ENCODE results near the gene CEACAM6. TPM values are rescaled to one million over a fixed set of nuclear protein-coding genes. Genes with fewer than 3 reads are reported as not detected.

Gene CEACAM6
- total RNA-seq, 1 donor from 2014 or later, result under 0.01 TPM

Other genes starting within 250 kb of the CEACAM6 start
- 1.6 TPM for gene CEACAM21, start 179.4 kb upstream of the CEACAM6 start, total RNA-seq
- 1.0 TPM for gene CEACAM4, start 128.5 kb upstream of the CEACAM6 start, total RNA-seq
- gene CEACAM7, start 67.3 kb upstream of the CEACAM6 start, total RNA-seq, result not detected
- gene CEACAM5, start 46.9 kb upstream of the CEACAM6 start, total RNA-seq, result not detected
- gene CEACAM3, start 41.1 kb downstream of the CEACAM6 start, total RNA-seq, result not detected
- gene LYPD4, start 89.2 kb downstream of the CEACAM6 start, total RNA-seq, result not detected
- not detected for gene DMRTC2, start 89.5 kb downstream of the CEACAM6 start, total RNA-seq
- gene RPS19, start 104.7 kb downstream of the CEACAM6 start, total RNA-seq, result 455 TPM
- 1.0 TPM for gene CD79A, start 121.7 kb downstream of the CEACAM6 start, total RNA-seq
- gene ARHGEF1, start 127.7 kb downstream of the CEACAM6 start, total RNA-seq, result 13.6 TPM
- not detected for gene ERFL, start 172.9 kb downstream of the CEACAM6 start, total RNA-seq
- 85.1 TPM for gene RABAC1, start 203.8 kb downstream of the CEACAM6 start, total RNA-seq
- not detected for gene ATP1A3, start 238.7 kb downstream of the CEACAM6 start, total RNA-seq

Measured in skeletal muscle tissue (tissue), 1 donor.